ENCODE results near the gene SLC46A3.
"Not testable (repeated sequence)": the region's sequence is repeated elsewhere in the genome, so short reads cannot be mapped to it uniquely, and the experiment has no call there.

The SLC46A3 gene

DNA sequence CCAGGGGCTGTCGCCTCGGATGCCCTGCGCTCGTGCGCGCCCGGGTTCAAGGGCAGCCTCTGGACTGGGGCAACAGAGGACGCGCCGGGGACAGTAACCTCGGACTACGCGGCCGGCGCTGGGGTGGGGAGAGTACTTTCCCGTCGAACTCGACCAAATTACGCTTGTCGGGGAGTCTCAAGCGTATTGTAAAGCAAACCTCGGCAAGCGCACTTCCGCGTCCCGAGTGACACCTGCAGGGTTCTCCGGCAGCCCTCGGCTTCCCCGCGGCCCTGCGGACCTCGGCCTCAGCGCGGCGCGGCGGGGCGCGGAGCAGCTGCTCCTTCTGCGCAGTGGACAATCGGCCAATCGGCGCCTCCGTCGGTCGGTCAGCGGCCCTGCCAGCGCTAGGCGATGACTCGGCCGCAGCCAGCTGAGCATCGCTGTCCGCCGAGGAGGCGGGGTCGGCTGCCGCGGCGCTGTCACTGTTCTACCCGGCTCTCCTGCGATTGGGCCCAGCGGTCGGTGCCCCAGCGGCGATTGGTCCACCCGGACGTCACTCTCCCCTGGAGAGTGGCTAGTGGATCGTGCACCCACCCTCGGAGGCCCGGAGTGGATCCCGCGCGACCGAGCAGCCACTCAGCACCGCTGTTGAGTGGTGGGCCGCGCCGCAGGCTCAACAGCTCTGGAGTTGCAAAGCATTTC lies at the start of gene SLC46A3:
Gene SLC46A3 (minus strand): TSS at position 428 of the 684 bp plus-strand sequence. CDS start 972 bp downstream, outside the sequence.
- peak; percentile 95 to 96 for DNase-seq (ENCODE audit: low read depth in 2 of 2)

- DNase-seq (ENCODE audit: low read depth in 2 of 2) = no peak
Observed at GRCh38 chr13:28763887-28764286, 45.1 kb upstream of the SLC46A3 start.

DNA sequence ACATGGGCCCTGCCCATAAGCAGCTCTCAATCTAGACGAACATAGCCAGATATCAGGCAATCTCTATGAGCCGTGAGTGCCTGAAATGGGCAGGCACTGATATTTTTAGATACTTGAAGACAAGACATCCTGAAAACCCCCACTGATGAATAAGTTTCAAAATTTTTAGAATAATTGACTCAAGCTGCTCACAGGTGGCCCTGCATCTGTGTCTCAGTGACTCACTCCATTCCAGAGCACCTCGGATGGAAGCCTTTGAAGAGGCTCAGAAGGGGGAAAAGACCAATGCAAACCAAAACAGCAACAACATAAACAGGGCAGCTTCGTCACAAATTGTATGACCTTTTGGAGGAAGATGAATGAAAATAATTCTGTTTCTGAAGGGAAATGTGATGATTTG lies 42.8 kb upstream of the SLC46A3 start:
- DNase-seq (ENCODE audit: low read depth in 2 of 2) = no peak

- DNase-seq (ENCODE audit: low read depth in 2 of 2) = no peak
Observed at GRCh38 chr13:28755546-28755870, 36.7 kb upstream of the SLC46A3 start.

GRCh38 chr13:28754698-28755545 lies 36.2 kb upstream of the SLC46A3 start:
- no peak for DNase-seq (ENCODE audit: low read depth in 2 of 2)

GRCh38 chr13:28753946-28754345 lies 35.2 kb upstream of the SLC46A3 start:
- no peak for DNase-seq (ENCODE audit: low read depth in 2 of 2)

- DNase-seq (ENCODE audit: low read depth in 2 of 2) = no peak
Observed at GRCh38 chr13:28753208-28753892, 34.6 kb upstream of the SLC46A3 start.

- no peak for DNase-seq (ENCODE audit: low read depth in 2 of 2)
Observed at GRCh38 chr13:28751175-28751960, 32.6 kb upstream of the SLC46A3 start.

- DNase-seq (ENCODE audit: low read depth in 2 of 2) = no peak
Observed at GRCh38 chr13:28750187-28751045, 31.6 kb upstream of the SLC46A3 start.

DNA sequence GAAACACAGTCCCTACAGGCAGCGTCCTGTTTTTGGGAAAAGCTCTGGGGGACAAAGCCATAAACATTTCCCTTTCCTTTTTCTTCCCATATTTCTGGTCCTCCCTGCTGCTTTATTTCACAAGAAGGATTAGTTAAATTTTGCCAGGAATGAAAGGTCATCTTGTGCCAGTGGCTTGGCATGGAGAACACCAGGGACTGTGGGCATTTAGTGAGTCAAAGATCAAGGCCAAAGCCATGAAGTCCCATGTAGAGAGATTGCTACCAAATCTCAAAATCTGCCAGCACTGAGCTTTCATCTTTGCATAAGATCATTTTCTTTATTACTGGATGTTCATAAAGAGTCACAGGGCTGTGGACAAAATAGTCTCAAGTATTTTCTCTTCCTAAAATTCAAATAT lies 29.1 kb upstream of the SLC46A3 start:
- no peak for DNase-seq (ENCODE audit: low read depth in 2 of 2)

DNA sequence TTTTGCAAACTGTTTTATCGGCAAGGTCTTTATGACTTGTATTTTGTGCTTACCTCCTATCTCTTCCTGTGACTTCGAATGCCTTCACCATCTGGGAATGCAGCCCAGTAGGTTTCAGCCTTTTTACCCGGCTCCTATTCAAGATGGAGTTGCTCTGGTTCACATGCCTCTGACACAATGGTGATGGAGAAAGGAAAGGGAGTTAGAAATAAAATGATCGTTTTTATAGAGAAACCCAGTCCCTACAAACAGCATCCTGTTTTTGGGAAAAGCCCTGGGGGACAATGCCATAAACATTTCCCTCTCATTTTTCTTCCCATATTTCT lies 27.5 kb upstream of the SLC46A3 start:
- DNase-seq (ENCODE audit: low read depth in 2 of 2) = no peak

GRCh38 chr13:28744656-28745055 lies 25.9 kb upstream of the SLC46A3 start:
- DNase-seq (ENCODE audit: low read depth in 2 of 2) = no peak

GRCh38 chr13:28744091-28744536 lies 25.3 kb upstream of the SLC46A3 start:
- DNase-seq (ENCODE audit: low read depth in 2 of 2) = no peak

GRCh38 chr13:28743499-28744083 lies 24.8 kb upstream of the SLC46A3 start:
- DNase-seq (ENCODE audit: low read depth in 2 of 2) = no peak

DNA sequence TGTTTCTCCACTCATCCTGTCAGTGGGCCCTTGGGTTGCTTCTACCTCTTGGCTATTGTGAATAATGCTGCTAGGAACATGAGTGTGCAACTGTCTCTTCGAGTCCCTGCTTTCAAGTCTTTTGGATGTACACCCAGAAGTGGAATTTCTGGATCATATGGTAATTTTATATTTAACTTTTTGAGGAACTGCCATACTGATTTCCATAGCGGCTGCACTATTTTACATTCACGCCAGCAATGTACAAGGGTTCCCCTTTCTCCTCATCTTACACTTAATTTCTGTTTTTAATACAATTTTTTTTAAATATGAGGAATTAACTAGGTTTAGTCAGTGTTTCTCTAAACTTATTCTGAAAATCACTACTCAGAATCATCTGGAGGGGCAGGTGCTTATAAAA lies 24.2 kb upstream of the SLC46A3 start:
- no peak for DNase-seq (ENCODE audit: low read depth in 2 of 2)

DNA sequence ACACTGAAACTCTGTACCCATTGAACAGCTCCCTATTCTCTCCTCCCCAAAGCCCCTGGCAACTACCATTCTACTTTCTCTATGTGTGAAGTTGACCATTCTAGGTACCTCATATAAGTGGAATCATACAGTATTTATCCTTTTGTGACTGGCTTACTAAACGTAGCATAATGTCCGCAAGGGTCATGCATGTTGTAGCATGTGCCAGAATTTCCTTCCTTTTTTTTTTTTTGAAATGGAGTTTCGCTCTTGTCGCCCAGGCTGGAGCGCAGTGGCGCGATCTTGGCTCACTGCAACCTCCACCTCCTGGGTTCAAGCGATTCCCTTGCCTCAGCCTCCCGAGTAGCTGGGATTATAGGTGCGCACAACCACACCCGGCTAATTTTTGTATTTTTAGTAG lies 23.7 kb upstream of the SLC46A3 start:
- DNase-seq (ENCODE audit: low read depth in 2 of 2) = not testable (repeated sequence)

DNA sequence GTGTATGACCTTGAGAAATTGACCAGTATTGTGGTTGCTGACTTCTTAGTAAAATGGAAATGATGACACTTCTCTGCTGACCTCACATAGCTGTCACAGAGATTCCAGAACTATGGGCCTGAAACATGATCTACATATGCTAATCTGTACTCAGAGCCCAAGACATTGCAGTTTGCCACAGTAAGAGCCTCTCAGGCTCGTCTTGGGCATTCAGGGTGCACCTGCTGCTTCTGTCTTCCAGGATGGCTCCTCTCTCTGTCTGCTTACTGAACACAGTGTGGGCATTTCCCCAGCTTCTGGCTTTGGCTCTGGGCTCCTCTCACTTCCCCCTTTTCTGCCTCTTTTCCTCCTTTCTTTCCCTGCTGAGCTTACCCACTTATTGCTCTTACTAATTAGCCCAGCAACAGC lies 22.3 kb upstream of the SLC46A3 start:
- DNase-seq (ENCODE audit: low read depth in 2 of 2) = no peak

- DNase-seq (ENCODE audit: low read depth in 2 of 2) = no peak
Observed at GRCh38 chr13:28739376-28739775, 20.6 kb upstream of the SLC46A3 start.

- no peak for DNase-seq (ENCODE audit: low read depth in 2 of 2)
Observed at GRCh38 chr13:28735481-28736029, 16.8 kb upstream of the SLC46A3 start.

GRCh38 chr13:28734906-28735305 lies 16.1 kb upstream of the SLC46A3 start:
- no peak for DNase-seq (ENCODE audit: low read depth in 2 of 2)
